DOHH2 (cell line): ENCODE measurements around the gene TAS2R60.
"Not testable (repeated sequence)": the region's sequence is repeated elsewhere in the genome, so short reads cannot be mapped to it uniquely, and the experiment has no call there.

Experiments used
- H3F3A ChIP-seq: fragments of 200-600 bp; sonication (generic), shearing (Covaris generic); 2 replicates; pipeline ENCODE4 v1.6.0; 2016; ENCODE audit warnings: antibody characterized with exemption, mild to moderate bottlenecking; ENCODE audit not compliant: control insufficient read depth, insufficient read depth
- H3K27ac ChIP-seq: fragments of 200-600 bp; sonication (generic); 2 replicates; pipeline ENCODE4 v1.5.1; 2014; ENCODE audit warnings: low read depth, mild to moderate bottlenecking, low read length, moderate library complexity
- H3K27me3 ChIP-seq: fragments of 200-600 bp; sonication (generic); 2 replicates; pipeline ENCODE4 v1.6.1; 2014; ENCODE audit warnings: mild to moderate bottlenecking, low read length, mixed read lengths; ENCODE audit not compliant: control insufficient read depth
- H3K36me3 ChIP-seq: fragments of 200-600 bp; sonication (generic); 2 replicates; pipeline ENCODE4 v1.6.1; 2014; ENCODE audit warnings: mild to moderate bottlenecking, low read length, moderate library complexity, mixed read lengths; ENCODE audit not compliant: control insufficient read depth
- H3K4me1 ChIP-seq: fragments of 200-600 bp; sonication (generic); 2 replicates; pipeline ENCODE4 v1.6.1; 2014; ENCODE audit warnings: mild to moderate bottlenecking, low read length, mixed read lengths; ENCODE audit not compliant: control insufficient read depth
- H3K4me2 ChIP-seq: fragments of 200-600 bp; sonication (generic); 2 replicates; pipeline ENCODE4 v1.6.0; 2014; ENCODE audit warnings: mild to moderate bottlenecking, low read length, moderate library complexity
- H3K4me3 ChIP-seq: fragments of 200-600 bp; sonication (generic); 2 replicates; pipeline ENCODE4 v1.5.1; 2014; ENCODE audit warnings: mild to moderate bottlenecking, low read length, mixed read lengths
- H3K79me2 ChIP-seq: fragments of 200-600 bp; sonication (generic); 2 replicates; pipeline ENCODE4 v1.6.1; 2014; ENCODE audit warnings: mild to moderate bottlenecking, low read length, mixed read lengths; ENCODE audit not compliant: control insufficient read depth
- H3K9me2 ChIP-seq: fragments of 200-600 bp; sonication (generic); replicated peaks from 2 replicates; pipeline ENCODE4 v1.6.1; 2014; ENCODE audit warnings: mild to moderate bottlenecking, low read length, mixed read lengths; ENCODE audit not compliant: control insufficient read depth
- H3K9me3 ChIP-seq: fragments of 200-600 bp; sonication (generic); 2 replicates; pipeline ENCODE4 v1.6.1; 2014; ENCODE audit warnings: antibody characterized with exemption, low read length, mixed read lengths; ENCODE audit not compliant: control insufficient read depth, insufficient read depth
- H4K20me1 ChIP-seq: fragments of 200-600 bp; sonication (generic); 2 replicates; pipeline ENCODE4 v1.6.0; 2014; ENCODE audit warnings: low read depth, mild to moderate bottlenecking, antibody characterized with exemption, low read length, moderate library complexity; ENCODE audit not compliant: control insufficient read depth, insufficient read depth
- CTCF ChIP-seq: fragments of 200-600 bp; sonication (generic); IDR thresholded peaks from one replicate; pipeline ENCODE4 v1.5.1; 2014; ENCODE audit warnings: antibody characterized with exemption, mild to moderate bottlenecking, low read depth, low read length; ENCODE audit not compliant: poor library complexity, severe bottlenecking
- EZH2phosphoT487 ChIP-seq: fragments of 200-600 bp; sonication (generic); IDR thresholded peaks from 2 replicates; pipeline ENCODE4 v1.6.1; 2017; ENCODE audit warnings: borderline replicate concordance, mild to moderate bottlenecking, antibody characterized with exemption, low read length, moderate library complexity, mixed read lengths

TAS2R60 gene

GRCh38 chr7:143413123-143413522 is 30.1 kb upstream of the TAS2R60 start:
- Histone ChIP-seq H3K9me2 (no peaks in the 10 kb centered on the region), H3K36me3 (no peaks in the 10 kb centered on the region), H3K4me1 (peaks cover 13% of the 10 kb centered on the region), H3K27me3 (peaks cover 30% of the 10 kb centered on the region), H3K4me3 (no peak overlapping the region), H3K4me2 (no peak overlapping the region), H3K9me3 (no peaks in the 10 kb centered on the region), H3K27ac (no peak overlapping the region), H4K20me1 (no peaks in the 10 kb centered on the region), H3K79me2 (no peaks in the 10 kb centered on the region), H3F3A (no peaks in the 10 kb centered on the region)
- TF ChIP-seq EZH2phosphoT487 (no peak), CTCF (no peak)

GRCh38 chr7:143415209-143415608 is 28.0 kb upstream of the TAS2R60 start:
- not testable (repeated sequence) for H3F3A ChIP-seq, H3K27ac ChIP-seq, H3K4me1 ChIP-seq, H4K20me1 ChIP-seq, H3K9me3 ChIP-seq, H3K9me2 ChIP-seq, H3K4me3 ChIP-seq, H3K79me2 ChIP-seq, H3K4me2 ChIP-seq, H3K36me3 ChIP-seq
- H3K27me3 ChIP-seq = peaks cover 37% of the 10 kb centered on the region

- H3K4me2 ChIP-seq = no peak overlapping the region
Measured at GRCh38 chr7:143415742-143416397, 27.4 kb upstream of the TAS2R60 start.

More at GRCh38 chr7:143415742-143416397, 27.4 kb upstream of the TAS2R60 start:
- no peak overlapping the region for H3K27ac ChIP-seq
- no peak overlapping the region for H3K4me3 ChIP-seq
- no peak for TF ChIP-seq CTCF
- no peak for TF ChIP-seq EZH2phosphoT487
- no peaks in the 10 kb centered on the region for H3K79me2 ChIP-seq
- H3K36me3 ChIP-seq = no peaks in the 10 kb centered on the region
- no peaks in the 10 kb centered on the region for H3F3A ChIP-seq
- 0 out of 2 replicates have a peak, but pooled peaks cover 2% of the 10 kb centered on the region for H3K9me3 ChIP-seq
- no peaks in the 10 kb centered on the region for H3K4me1 ChIP-seq
- H3K9me2 ChIP-seq = no peaks in the 10 kb centered on the region
- H3K27me3 ChIP-seq = peaks cover 33% of the 10 kb centered on the region
- no peaks in the 10 kb centered on the region for H4K20me1 ChIP-seq
